Endodermal cell (in vitro differentiated cells): Measurements from ENCODE around the gene NPY. TPM values are rescaled to one million over a fixed set of nuclear protein-coding genes. Genes with fewer than 3 reads are reported as not detected.
A peak's percentile ranks its signal among the peaks of the same experiment; 100 is the strongest.

Experiments used
- DNase-seq: peaks from one replicate; pipeline ENCODE4 v3.0.0-alpha.2; 2017
- H3K27ac ChIP-seq: 2 replicates; pipeline ENCODE4 v1.5.1; 2013; ENCODE audit warnings: mild to moderate bottlenecking, low read depth, low read length, moderate library complexity
- H3K27me3 ChIP-seq: 2 replicates; pipeline ENCODE4 v1.6.1; 2013; ENCODE audit warnings: mild to moderate bottlenecking, low read length, moderate library complexity; ENCODE audit not compliant: insufficient read depth, control insufficient read depth, poor library complexity, severe bottlenecking
- H3K36me3 ChIP-seq: 2 replicates; pipeline ENCODE4 v1.7.0; 2013; ENCODE audit warnings: mild to moderate bottlenecking, low read length, moderate library complexity; ENCODE audit not compliant: control insufficient read depth, insufficient read depth
- H3K4me1 ChIP-seq: one replicate; pipeline ENCODE4 v1.7.0; 2013; ENCODE audit warnings: low read length; ENCODE audit not compliant: control insufficient read depth, insufficient read depth
- H3K4me3 ChIP-seq: 2 replicates; pipeline ENCODE4 v1.5.1; 2013; ENCODE audit warnings: mild to moderate bottlenecking, low read length, moderate library complexity
- H3K9ac ChIP-seq: 2 replicates; pipeline ENCODE4 v1.6.1; 2013; ENCODE audit warnings: mild to moderate bottlenecking, low read length, moderate library complexity; ENCODE audit not compliant: poor library complexity, severe bottlenecking; ENCODE audit errors: extremely low read depth
- H3K9me3 ChIP-seq: 2 replicates; pipeline ENCODE4 v1.6.1; 2013; ENCODE audit warnings: mild to moderate bottlenecking, low read length, moderate library complexity; ENCODE audit not compliant: control insufficient read depth
- H3K27ac Mint-ChIP-seq: 2 replicates; pipeline ENCODE4 v1.8.0; 2020; ENCODE audit warnings: mixed read lengths
- H3K27me3 Mint-ChIP-seq: 2 replicates; pipeline ENCODE4 v1.8.0; 2021; ENCODE audit warnings: mild to moderate bottlenecking, mixed read lengths; ENCODE audit not compliant: insufficient read depth
- H3K36me3 Mint-ChIP-seq: 2 replicates; pipeline ENCODE4 v1.8.0; 2020; ENCODE audit warnings: low read depth, mixed read lengths
- H3K4me1 Mint-ChIP-seq: 2 replicates; pipeline ENCODE4 v1.8.0; 2020; ENCODE audit warnings: mixed read lengths
- H3K4me3 Mint-ChIP-seq: 2 replicates; pipeline ENCODE4 v1.8.0; 2020; ENCODE audit warnings: mild to moderate bottlenecking, moderate library complexity, mixed read lengths
- H3K9me3 Mint-ChIP-seq: 2 replicates; pipeline ENCODE4 v1.8.0; 2020; ENCODE audit warnings: mild to moderate bottlenecking, mixed read lengths
- WGBS, 2 experiments: methylation state at CpG; one replicate each; pipeline versions ENCODE4 v1.1.5 to v1.1.7; 2013; ENCODE audit warnings: missing lambda C conversion rate in 2 of 2, mixed read lengths in 1 of 2; ENCODE audit not compliant: insufficient coverage in 1 of 2, insufficient read length in 1 of 2; 5-methylcytosine and 5-hydroxymethylcytosine counted together
- total RNA-seq, 2 donors: library from RNA; stranded (reverse); fragmentation: NEBNext Ultra II Directional in 1 of 2; extraction: Animal tissue kit (Norgen Biotek cat#: 25700) in 1 of 2; gene quantifications; 2 replicates in 1 of 2; 3 replicates in 1 of 2; pipeline ENCODE4 v1.2.1, GENCODE V29; 2021
- TF ChIP-seq, protein P1 (sequence below): fragments of 200-600 bp; sonication (generic); conservative IDR thresholded peaks from 2 replicates; pipeline ENCODE4 v1.5.0; 2021; ENCODE audit warnings: antibody characterized with exemption, mild to moderate bottlenecking

Gene NPY
- total RNA-seq, 2 donors from 2014 or later = not detected

DNA sequence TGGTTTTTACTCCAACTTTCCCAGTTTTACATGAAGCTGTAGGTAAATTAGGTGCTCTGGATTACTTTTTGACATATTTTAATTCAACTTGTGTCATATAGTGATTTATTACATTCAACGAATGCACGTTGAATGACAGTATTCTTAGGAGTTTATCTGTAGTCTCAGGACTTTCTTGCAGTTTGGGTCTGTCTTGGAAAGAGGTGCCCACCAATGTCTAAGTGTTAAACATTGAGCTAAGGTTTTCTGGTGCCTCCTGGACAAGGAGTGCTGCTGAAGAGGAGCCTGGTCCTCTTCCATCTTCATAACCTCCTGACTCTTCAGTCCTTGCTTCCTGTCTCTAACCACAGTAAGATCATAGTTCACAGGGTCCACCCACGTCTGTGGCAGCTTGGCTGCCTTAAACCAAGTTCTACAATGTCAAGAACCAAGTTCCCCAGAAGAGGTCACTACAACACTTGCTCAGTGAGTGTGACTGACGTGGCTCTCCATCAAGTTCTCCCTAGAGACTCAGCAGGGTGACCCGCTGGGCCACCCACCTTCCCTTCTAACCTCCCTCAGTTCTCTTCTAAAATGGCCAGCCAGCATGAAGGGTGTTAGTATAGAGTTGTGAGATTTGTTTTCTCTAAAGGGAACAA, 6.1 kb downstream of the NPY start:
- Histone ChIP-seq H3K36me3 (no peaks in the 10 kb centered on the region), H3K4me1 (no peaks in the 10 kb centered on the region), H3K27ac (no peak overlapping the region), H3K27me3 (peaks cover 31% of the 10 kb centered on the region), H3K9me3 (no peaks in the 10 kb centered on the region), H3K4me3 (no peak overlapping the region), H3K9ac (no peak overlapping the region)
- DNase-seq = peak; percentile 81
- Mint-ChIP-seq H3K36me3 (no peaks in the 10 kb centered on the region), H3K9me3 (no peaks in the 10 kb centered on the region), H3K27ac (no peak overlapping the region), H3K4me3 (no peak overlapping the region), H3K4me1 (peaks cover 9% of the 10 kb centered on the region), H3K27me3 (peaks cover 29% of the 10 kb centered on the region)
- TF ChIP-seq, protein P1, sequence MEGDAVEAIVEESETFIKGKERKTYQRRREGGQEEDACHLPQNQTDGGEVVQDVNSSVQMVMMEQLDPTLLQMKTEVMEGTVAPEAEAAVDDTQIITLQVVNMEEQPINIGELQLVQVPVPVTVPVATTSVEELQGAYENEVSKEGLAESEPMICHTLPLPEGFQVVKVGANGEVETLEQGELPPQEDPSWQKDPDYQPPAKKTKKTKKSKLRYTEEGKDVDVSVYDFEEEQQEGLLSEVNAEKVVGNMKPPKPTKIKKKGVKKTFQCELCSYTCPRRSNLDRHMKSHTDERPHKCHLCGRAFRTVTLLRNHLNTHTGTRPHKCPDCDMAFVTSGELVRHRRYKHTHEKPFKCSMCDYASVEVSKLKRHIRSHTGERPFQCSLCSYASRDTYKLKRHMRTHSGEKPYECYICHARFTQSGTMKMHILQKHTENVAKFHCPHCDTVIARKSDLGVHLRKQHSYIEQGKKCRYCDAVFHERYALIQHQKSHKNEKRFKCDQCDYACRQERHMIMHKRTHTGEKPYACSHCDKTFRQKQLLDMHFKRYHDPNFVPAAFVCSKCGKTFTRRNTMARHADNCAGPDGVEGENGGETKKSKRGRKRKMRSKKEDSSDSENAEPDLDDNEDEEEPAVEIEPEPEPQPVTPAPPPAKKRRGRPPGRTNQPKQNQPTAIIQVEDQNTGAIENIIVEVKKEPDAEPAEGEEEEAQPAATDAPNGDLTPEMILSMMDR = peak; percentile 78
- 39 to 93% methylated on average over 2 to 5 of the region's 5 CpGs for WGBS, 2 experiments

GRCh38 chr7:24291271-24291670, 7.3 kb downstream of the NPY start:
- Histone ChIP-seq H3K9ac (no peak overlapping the region), H3K27ac (no peak overlapping the region), H3K4me3 (no peak overlapping the region), H3K9me3 (no peaks in the 10 kb centered on the region), H3K27me3 (peaks cover 20% of the 10 kb centered on the region), H3K36me3 (no peaks in the 10 kb centered on the region), H3K4me1 (no peaks in the 10 kb centered on the region)
- no peak overlapping the region for H3K27ac Mint-ChIP-seq
- 66 to 72% methylated on average over 7 of the region's 7 CpGs for WGBS, 2 experiments
- TF ChIP-seq, protein P1 = no peak
- peaks cover 19% of the 10 kb centered on the region for H3K27me3 Mint-ChIP-seq
- H3K4me1 Mint-ChIP-seq = peaks cover 5% of the 10 kb centered on the region
- DNase-seq = no peak
- H3K36me3 Mint-ChIP-seq = no peaks in the 10 kb centered on the region
- no peak overlapping the region for H3K4me3 Mint-ChIP-seq
- no peaks in the 10 kb centered on the region for H3K9me3 Mint-ChIP-seq

- Mint-ChIP-seq H3K4me1 (no peaks in the 10 kb centered on the region), H3K27me3 (no peaks in the 10 kb centered on the region), H3K9me3 (no peaks in the 10 kb centered on the region), H3K36me3 (no peaks in the 10 kb centered on the region), H3K4me3 (no peak overlapping the region), H3K27ac (no peak overlapping the region)
- DNase-seq = no peak
- peaks cover 5% of the 10 kb centered on the region for H3K9me3 ChIP-seq
- no peak overlapping the region for H3K9ac ChIP-seq
- no peaks in the 10 kb centered on the region for H3K4me1 ChIP-seq
- no peaks in the 10 kb centered on the region for H3K36me3 ChIP-seq
- 85 to 95% methylated on average over 2 to 3 of the region's 3 CpGs for whole genome bisulfite sequencing, 2 experiments
- H3K27ac ChIP-seq = no peak overlapping the region
- TF ChIP-seq, protein P1 = no peak
- no peak overlapping the region for H3K4me3 ChIP-seq
- H3K27me3 ChIP-seq = no peaks in the 10 kb centered on the region
These were observed 13.4 kb downstream of the NPY start for GRCh38 chr7:24297362-24297761.
